Breast epithelium (tissue), 3 donors: ENCODE data around the gene VRK1.

Experiments
- CTCF ChIP-seq, 3 donors: fragments of 450-650 bp; IDR thresholded peaks; one replicate each; pipeline ENCODE4 v1.5.1; 2016 to 2017; ENCODE audit warnings: antibody characterized with exemption in 3 of 3, mild to moderate bottlenecking in 3 of 3, moderate library complexity in 3 of 3
- POLR2A ChIP-seq: fragments of 450-650 bp; IDR thresholded peaks from one replicate; pipeline ENCODE4 v1.6.1; 2016; ENCODE audit warnings: antibody characterized with exemption, mild to moderate bottlenecking, moderate library complexity
- POLR2AphosphoS5 ChIP-seq, 3 donors: sonication (generic); formaldehyde crosslinking; IDR thresholded peaks; one replicate each; pipeline ENCODE4 v1.6.1; 2017; ENCODE audit warnings: antibody characterized with exemption in 3 of 3

- TF ChIP-seq CTCF (IDR thresholded peaks at IDR 0.05), result no peak
- no peak for TF ChIP-seq POLR2AphosphoS5 (IDR thresholded peaks at IDR 0.05)
- TF ChIP-seq POLR2A, result no peak
Measured at GRCh38 chr14:96849733-96850132, 52.6 kb downstream of the VRK1 start.
